Esophagus muscularis mucosa (tissue), 3 donors: ENCODE measurements around the gene ELFN1.

Experiments
- EP300 ChIP-seq: sonication (generic); formaldehyde crosslinking; IDR thresholded peaks from one replicate; pipeline ENCODE4 v1.6.1; 2017; ENCODE audit warnings: antibody characterized with exemption
- TF ChIP-seq, protein P1 (sequence below), 3 experiments: fragments of 200-600 bp in 2 of 3; fragments of 450-650 bp in 1 of 3; sonication (generic) in 2 of 3; IDR thresholded peaks; one replicate each; pipeline ENCODE4 v1.5.1; 2017 to 2019; ENCODE audit warnings: antibody characterized with exemption in 3 of 3, mild to moderate bottlenecking in 2 of 3, moderate library complexity in 1 of 3

DNA sequence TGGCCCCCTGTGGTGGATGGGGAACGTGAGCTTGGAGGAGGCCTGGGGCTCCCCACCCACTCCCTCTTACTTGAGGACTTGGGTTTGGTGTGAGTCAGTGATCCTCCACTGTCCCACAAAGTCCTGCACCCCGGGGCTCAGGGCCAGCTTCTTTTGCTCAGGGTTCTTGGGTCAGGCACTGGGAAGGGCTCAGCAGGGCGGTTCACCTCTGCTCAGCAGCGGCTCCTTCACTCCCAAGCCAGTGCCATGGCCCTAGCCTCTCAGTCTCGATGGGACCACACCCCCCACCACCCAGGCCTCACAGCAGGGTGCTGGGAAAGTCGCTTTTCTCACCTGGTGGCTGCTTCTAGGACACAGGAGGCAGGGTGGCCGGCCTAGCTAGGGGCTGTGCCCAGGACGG lies 59.1 kb downstream of the ELFN1 start:
- TF ChIP-seq, protein P1, sequence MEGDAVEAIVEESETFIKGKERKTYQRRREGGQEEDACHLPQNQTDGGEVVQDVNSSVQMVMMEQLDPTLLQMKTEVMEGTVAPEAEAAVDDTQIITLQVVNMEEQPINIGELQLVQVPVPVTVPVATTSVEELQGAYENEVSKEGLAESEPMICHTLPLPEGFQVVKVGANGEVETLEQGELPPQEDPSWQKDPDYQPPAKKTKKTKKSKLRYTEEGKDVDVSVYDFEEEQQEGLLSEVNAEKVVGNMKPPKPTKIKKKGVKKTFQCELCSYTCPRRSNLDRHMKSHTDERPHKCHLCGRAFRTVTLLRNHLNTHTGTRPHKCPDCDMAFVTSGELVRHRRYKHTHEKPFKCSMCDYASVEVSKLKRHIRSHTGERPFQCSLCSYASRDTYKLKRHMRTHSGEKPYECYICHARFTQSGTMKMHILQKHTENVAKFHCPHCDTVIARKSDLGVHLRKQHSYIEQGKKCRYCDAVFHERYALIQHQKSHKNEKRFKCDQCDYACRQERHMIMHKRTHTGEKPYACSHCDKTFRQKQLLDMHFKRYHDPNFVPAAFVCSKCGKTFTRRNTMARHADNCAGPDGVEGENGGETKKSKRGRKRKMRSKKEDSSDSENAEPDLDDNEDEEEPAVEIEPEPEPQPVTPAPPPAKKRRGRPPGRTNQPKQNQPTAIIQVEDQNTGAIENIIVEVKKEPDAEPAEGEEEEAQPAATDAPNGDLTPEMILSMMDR (IDR thresholded peaks at IDR 0.05) = no peak
- TF ChIP-seq EP300 = no peak
